ENCODE data around the gene MDP1. TPM values are rescaled to one million over a fixed set of nuclear protein-coding genes. Genes with fewer than 3 reads are reported as not detected.

MDP1 gene
- total and polyA plus RNA-seq, 2 of the 8 experiments (the other 6 are each of a cell fraction or from before 2014, with no cell fraction given): 17.7 to 32.2 TPM

- H4K91ac ChIP-seq (replicated peaks; ENCODE audit: insufficient read length, low read length): no peak overlapping the region
- no peak overlapping the region for H2BK5ac ChIP-seq (ENCODE audit: low read depth, low read length)
- H3K27me3 ChIP-seq (replicated peaks in 1 of 4; ENCODE audit: control insufficient read depth in 3 of 4, extremely low read depth in 1 of 4, insufficient read depth in 3 of 4, low read length in 3 of 4): no peaks in the 10 kb centered on the region
- FAIRE-seq (no peak), DNase-seq (ENCODE audit: low read depth in 1 of 2, low spot score in 2 of 2) (no peak)
- no peak overlapping the region for H2BK12ac ChIP-seq (ENCODE audit: low read depth, low read length)
- no peak overlapping the region for H2BK120ac ChIP-seq (replicated peaks; ENCODE audit: low read depth, low read length)
- H3K79me1 ChIP-seq (ENCODE audit: low read depth, low read length): no peaks in the 10 kb centered on the region
- no peak overlapping the region for H2BK20ac ChIP-seq (ENCODE audit: low read length)
- H3K36me3 ChIP-seq (ENCODE audit: control insufficient read depth in 2 of 4, insufficient read depth in 4 of 4, low read length in 3 of 4): peaks cover 14 to 36% (median 32%) of the 10 kb centered on the region in 4 experiments
- H3K4me3 ChIP-seq (ENCODE audit: extremely low read depth in 1 of 4, insufficient read depth in 2 of 4, low read depth in 3 of 4, low read length in 4 of 4): no peak overlapping the region
- no peak overlapping the region for H3K14ac ChIP-seq (ENCODE audit: insufficient read length)
- H3K9ac ChIP-seq (replicated peaks in 1 of 4; ENCODE audit: extremely low read depth in 1 of 4, low read depth in 3 of 4, low read length in 3 of 4): no peak overlapping the region
- no peak overlapping the region for H3K56ac ChIP-seq (replicated peaks; ENCODE audit: insufficient read length, low read depth, low read length)
- H4K5ac ChIP-seq (ENCODE audit: insufficient read length, low read depth, low read length): no peak overlapping the region
- H3K4me1 ChIP-seq (replicated peaks in 1 of 4; ENCODE audit: control insufficient read depth in 3 of 4, insufficient read depth in 4 of 4, low read length in 3 of 4): peaks cover 0 to 8% (median 6%) of the 10 kb centered on the region in 4 experiments; a peak in 4 of 7 replicates
- CTCF ChIA-PET (ENCODE audit: partially characterized antibody): interaction anchor here (0.9 to 1.1 kb wide), 4 partner anchors 16 to 125 kb away, joined by 3 to 4 read pairs (median 3); partner anchors contain the start of gene IRF9
- H3K4ac ChIP-seq (replicated peaks; ENCODE audit: insufficient read length, low read depth, low read length): no peak overlapping the region
- H2BK15ac ChIP-seq (ENCODE audit: low read length): no peak overlapping the region
- H2AK5ac ChIP-seq (ENCODE audit: low read depth, low read length): no peak overlapping the region
- 92% methylated on average over 10 of the region's 12 CpGs; no CpG with 5 or more reads in 1 of the 2 experiments for WGBS, 2 experiments (ENCODE audit: extremely low coverage in 1 of 2, insufficient coverage in 1 of 2, insufficient read length in 1 of 2, insufficient replicate concordance in 2 of 2, low coverage in 1 of 2, low lambda C conversion rate in 2 of 2, missing lambda C conversion rate in 1 of 2)
- no peak overlapping the region for H3K18ac ChIP-seq (ENCODE audit: extremely low read depth, low read length)
- no peak overlapping the region for H3K4me2 ChIP-seq (ENCODE audit: insufficient read depth in 1 of 2, low read depth in 2 of 2, low read length in 2 of 2)
- POLR2A ChIA-PET (ENCODE audit: partially characterized antibody): interaction anchor here (0.9 to 10.7 kb wide), 13 partner anchors 8 to 574 kb away, joined by 3 to 158 read pairs (median 5); partner anchors contain the start of genes IPO4, IRF9 and PSME2
- no peak overlapping the region for H2AFZ ChIP-seq (ENCODE audit: low read length)
- no peaks in the 10 kb centered on the region for H3K9me3 ChIP-seq (ENCODE audit: insufficient read depth in 2 of 2, low read depth in 1 of 2, low read length in 1 of 2)
- H3K23ac ChIP-seq (ENCODE audit: insufficient read length): no peak overlapping the region
- H4K8ac ChIP-seq (ENCODE audit: extremely low read depth, insufficient read depth, low read length): no peak overlapping the region
- H3K27ac ChIP-seq (ENCODE audit: low read depth, low read length): no peak overlapping the region
- H4K20me1 ChIP-seq (replicated peaks in 1 of 2; ENCODE audit: control insufficient read depth in 1 of 2, insufficient read depth in 2 of 2, low read length in 2 of 2): peaks cover 2 to 15% of the 10 kb centered on the region in 2 experiments
- no peaks in the 10 kb centered on the region for H3K79me2 ChIP-seq (ENCODE audit: control insufficient read depth in 1 of 2, insufficient read depth in 2 of 2, low read length in 2 of 2)
- peaks cover 2% of the 10 kb centered on the region; the same call in 1 of the 2 replicates for H3K23me2 ChIP-seq (ENCODE audit: low read depth, low read length)
- TF ChIP-seq BRCA1 (IDR thresholded peaks at IDR 0.05; ENCODE audit: low read depth, low read length) (no peak), SIX5 (IDR thresholded peaks at IDR 0.05; ENCODE audit: low read depth, low read length) (no peak), CTCF (IDR thresholded peaks at IDR 0.05; ENCODE audit: control extremely low read depth in 1 of 3, insufficient read depth in 1 of 3, low read depth in 1 of 3, low read length in 3 of 3) (no peak), RBBP5 (IDR thresholded peaks at IDR 0.05; ENCODE audit: borderline replicate concordance, low read depth, low read length) (no peak), MAX (IDR thresholded peaks at IDR 0.05) (no peak), TEAD4 (IDR thresholded peaks at IDR 0.05; ENCODE audit: low read depth, low read length) (no peak), BCL11A (IDR thresholded peaks at IDR 0.05; ENCODE audit: low read depth in 2 of 2, low read length in 2 of 2) (no peak), KDM5A (IDR thresholded peaks at IDR 0.05; ENCODE audit: low read length) (no peak), POLR2AphosphoS5 (IDR thresholded peaks at IDR 0.05; ENCODE audit: low read depth, low read length) (no peak), CREB1 (IDR thresholded peaks at IDR 0.05) (no peak)
These were observed 38.6 kb downstream of the MDP1 start for GRCh38 chr14:24177041-24177825.

All from H1 (cell line).